ENCODE results near the gene PRKCZ. TPM values are rescaled to one million over a fixed set of nuclear protein-coding genes. Genes with fewer than 3 reads are reported as not detected.

Gene PRKCZ
- total and polyA plus RNA-seq, 9 of the 15 experiments (the other 6 are each of a cell fraction or from before 2014, with no cell fraction given) = 0.07 to 3.1 (median 1.3) TPM

DNA sequence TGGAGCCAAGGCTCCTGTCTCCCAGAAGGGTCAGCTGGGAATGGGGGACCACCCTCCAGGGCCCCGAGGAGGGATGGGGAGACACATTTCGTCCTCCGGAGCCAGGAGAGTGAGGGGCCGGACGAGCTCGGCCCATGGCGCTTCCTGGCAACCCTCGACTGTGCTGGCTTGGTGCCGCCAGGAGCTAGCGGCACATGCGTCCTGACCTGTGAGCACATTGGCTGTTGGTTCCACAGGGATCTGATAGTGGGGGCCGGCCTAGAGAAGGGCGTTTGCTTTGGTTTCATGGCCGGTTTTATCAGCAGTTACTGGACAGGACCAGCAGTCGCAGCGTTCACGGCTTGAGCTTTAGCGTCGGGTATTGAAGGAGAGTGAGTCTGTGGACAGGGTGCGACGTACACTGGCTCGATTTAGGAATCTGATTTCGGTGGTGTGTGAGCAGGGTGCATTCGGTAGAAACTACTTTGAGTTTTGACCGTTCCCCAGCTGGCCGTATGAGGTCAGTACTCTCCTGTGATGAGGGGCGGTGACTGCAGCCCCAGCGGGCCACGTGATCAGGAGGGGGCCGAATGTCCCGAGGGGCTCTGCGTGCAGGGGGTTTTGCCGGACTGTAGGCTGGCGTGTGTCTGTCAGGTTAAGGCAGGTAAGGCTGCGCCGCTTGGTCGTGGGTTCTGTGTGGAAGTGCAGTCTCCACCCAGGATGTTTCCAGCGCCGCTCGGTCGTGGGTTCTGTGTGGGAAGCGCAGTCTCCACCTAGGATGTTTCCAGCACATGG is 125.7 kb downstream of the PRKCZ start (continued):
- TF ChIP-seq, protein P1, sequence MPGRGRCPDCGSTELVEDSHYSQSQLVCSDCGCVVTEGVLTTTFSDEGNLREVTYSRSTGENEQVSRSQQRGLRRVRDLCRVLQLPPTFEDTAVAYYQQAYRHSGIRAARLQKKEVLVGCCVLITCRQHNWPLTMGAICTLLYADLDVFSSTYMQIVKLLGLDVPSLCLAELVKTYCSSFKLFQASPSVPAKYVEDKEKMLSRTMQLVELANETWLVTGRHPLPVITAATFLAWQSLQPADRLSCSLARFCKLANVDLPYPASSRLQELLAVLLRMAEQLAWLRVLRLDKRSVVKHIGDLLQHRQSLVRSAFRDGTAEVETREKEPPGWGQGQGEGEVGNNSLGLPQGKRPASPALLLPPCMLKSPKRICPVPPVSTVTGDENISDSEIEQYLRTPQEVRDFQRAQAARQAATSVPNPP (IDR thresholded peaks at IDR 0.05; ENCODE audit: borderline replicate concordance, insufficient read depth, insufficient read length) = no peak
- TF ChIP-seq, protein P2, sequence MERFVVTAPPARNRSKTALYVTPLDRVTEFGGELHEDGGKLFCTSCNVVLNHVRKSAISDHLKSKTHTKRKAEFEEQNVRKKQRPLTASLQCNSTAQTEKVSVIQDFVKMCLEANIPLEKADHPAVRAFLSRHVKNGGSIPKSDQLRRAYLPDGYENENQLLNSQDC (CRISPR knock-in tag; IDR thresholded peaks at IDR 0.05) = no peak
- no peak for TF ChIP-seq ZZZ3 (IDR thresholded peaks at IDR 0.05)
- TF ChIP-seq TEAD4 (IDR thresholded peaks at IDR 0.05; ENCODE audit: low read length) = no peak
- TF ChIP-seq TEAD4 (CRISPR knock-in tag; IDR thresholded peaks at IDR 0.05; ENCODE audit: borderline replicate concordance) = peak; percentile 88; the same call in 1 of the 2 replicates
- TF ChIP-seq HEY1 (CRISPR knock-in tag; IDR thresholded peaks at IDR 0.05; ENCODE audit: borderline replicate concordance) = no peak
- no peak for TF ChIP-seq POLR2AphosphoS2 (IDR thresholded peaks at IDR 0.05; ENCODE audit: low read length)
- TF ChIP-seq KDM5B (IDR thresholded peaks at IDR 0.05; ENCODE audit: insufficient replicate concordance, low read depth, low read length) = peak; percentile 65
- TF ChIP-seq, protein P3, sequence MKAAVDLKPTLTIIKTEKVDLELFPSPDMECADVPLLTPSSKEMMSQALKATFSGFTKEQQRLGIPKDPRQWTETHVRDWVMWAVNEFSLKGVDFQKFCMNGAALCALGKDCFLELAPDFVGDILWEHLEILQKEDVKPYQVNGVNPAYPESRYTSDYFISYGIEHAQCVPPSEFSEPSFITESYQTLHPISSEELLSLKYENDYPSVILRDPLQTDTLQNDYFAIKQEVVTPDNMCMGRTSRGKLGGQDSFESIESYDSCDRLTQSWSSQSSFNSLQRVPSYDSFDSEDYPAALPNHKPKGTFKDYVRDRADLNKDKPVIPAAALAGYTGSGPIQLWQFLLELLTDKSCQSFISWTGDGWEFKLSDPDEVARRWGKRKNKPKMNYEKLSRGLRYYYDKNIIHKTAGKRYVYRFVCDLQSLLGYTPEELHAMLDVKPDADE (conservative IDR thresholded peaks at IDR 0.05; ENCODE audit: control insufficient read depth, low read depth, low read length) = no peak
- TF ChIP-seq SMARCA4 (IDR thresholded peaks at IDR 0.05) = peak; percentile 73
- no peak for TF ChIP-seq SRSF3 (IDR thresholded peaks at IDR 0.05; ENCODE audit: insufficient read depth, low read length)
- peak; percentile 57; the same call in 1 of the 2 replicates for TF ChIP-seq ZNF263 (CRISPR knock-in tag; IDR thresholded peaks at IDR 0.05; ENCODE audit: borderline replicate concordance)
- TF ChIP-seq, protein P4, sequence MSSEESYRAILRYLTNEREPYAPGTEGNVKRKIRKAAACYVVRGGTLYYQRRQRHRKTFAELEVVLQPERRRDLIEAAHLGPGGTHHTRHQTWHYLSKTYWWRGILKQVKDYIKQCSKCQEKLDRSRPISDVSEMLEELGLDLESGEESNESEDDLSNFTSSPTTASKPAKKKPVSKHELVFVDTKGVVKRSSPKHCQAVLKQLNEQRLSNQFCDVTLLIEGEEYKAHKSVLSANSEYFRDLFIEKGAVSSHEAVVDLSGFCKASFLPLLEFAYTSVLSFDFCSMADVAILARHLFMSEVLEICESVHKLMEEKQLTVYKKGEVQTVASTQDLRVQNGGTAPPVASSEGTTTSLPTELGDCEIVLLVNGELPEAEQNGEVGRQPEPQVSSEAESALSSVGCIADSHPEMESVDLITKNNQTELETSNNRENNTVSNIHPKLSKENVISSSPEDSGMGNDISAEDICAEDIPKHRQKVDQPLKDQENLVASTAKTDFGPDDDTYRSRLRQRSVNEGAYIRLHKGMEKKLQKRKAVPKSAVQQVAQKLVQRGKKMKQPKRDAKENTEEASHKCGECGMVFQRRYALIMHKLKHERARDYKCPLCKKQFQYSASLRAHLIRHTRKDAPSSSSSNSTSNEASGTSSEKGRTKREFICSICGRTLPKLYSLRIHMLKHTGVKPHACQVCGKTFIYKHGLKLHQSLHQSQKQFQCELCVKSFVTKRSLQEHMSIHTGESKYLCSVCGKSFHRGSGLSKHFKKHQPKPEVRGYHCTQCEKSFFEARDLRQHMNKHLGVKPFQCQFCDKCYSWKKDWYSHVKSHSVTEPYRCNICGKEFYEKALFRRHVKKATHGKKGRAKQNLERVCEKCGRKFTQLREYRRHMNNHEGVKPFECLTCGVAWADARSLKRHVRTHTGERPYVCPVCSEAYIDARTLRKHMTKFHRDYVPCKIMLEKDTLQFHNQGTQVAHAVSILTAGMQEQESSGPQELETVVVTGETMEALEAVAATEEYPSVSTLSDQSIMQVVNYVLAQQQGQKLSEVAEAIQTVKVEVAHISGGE (CRISPR knock-in tag; IDR thresholded peaks at IDR 0.05) = peak in 1 of 3 experiments; percentile 46; a peak in 1 of 6 replicates
- no peak for TF ChIP-seq HDAC8 (tag; IDR thresholded peaks at IDR 0.05)
- TF ChIP-seq POLR2A (conservative IDR thresholded peaks at IDR 0.05) = peak; percentile 71
- no peak for TF ChIP-seq ILF3 (IDR thresholded peaks at IDR 0.05; ENCODE audit: borderline replicate concordance)
- TF ChIP-seq KDM1A (IDR thresholded peaks at IDR 0.05) = no peak
- TF ChIP-seq, protein P5, sequence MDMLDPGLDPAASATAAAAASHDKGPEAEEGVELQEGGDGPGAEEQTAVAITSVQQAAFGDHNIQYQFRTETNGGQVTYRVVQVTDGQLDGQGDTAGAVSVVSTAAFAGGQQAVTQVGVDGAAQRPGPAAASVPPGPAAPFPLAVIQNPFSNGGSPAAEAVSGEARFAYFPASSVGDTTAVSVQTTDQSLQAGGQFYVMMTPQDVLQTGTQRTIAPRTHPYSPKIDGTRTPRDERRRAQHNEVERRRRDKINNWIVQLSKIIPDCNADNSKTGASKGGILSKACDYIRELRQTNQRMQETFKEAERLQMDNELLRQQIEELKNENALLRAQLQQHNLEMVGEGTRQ (CRISPR knock-in tag; IDR thresholded peaks at IDR 0.05) = peak; percentile 99
- peak; percentile 65; the same call in 1 of the 2 replicates for TF ChIP-seq JUN (IDR thresholded peaks at IDR 0.05; ENCODE audit: borderline replicate concordance, low read depth, low read length)
- peak; percentile 94 for TF ChIP-seq JUN (CRISPR knock-in tag; IDR thresholded peaks at IDR 0.05; ENCODE audit: borderline replicate concordance)
